Endometrium (tissue), 2 donors: ENCODE results near the gene PLA2G2E.

Experiments used
- FAIRE-seq: peaks from 2 replicates; lab custom pipeline; 2012; peaks lifted over from hg19 to GRCh38; lab: Jason Lieb, UNC
- donor health status: control.
- donor health status: control.

The PLA2G2E gene

GRCh38 chr1:19923137-19923952 lies at the start of gene PLA2G2E:
TSS of gene PLA2G2E (minus strand) at chr1:19923617. CDS start at chr1:19923559, 58 bp downstream.
- no peak for FAIRE-seq

DNA sequence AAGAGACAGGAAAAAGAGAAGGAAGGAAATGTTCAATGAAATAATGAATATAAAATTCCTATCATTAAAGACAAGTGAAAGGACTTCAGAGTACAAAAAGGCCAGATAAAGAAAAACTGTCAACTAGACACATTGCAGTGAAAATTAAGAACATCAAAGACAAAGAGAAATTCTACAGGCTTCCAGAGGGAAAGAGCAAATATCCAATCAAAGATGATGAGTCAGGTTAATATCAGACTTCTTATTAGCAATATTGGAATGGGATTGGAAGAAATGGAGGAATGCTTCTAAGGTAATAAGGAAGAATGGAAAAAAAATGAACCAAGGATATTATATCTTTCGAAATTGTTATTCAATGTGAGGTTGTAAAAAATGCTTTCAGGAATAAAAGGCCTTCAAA lies 48.2 kb upstream of the PLA2G2E start:
- FAIRE-seq, result no peak

DNA sequence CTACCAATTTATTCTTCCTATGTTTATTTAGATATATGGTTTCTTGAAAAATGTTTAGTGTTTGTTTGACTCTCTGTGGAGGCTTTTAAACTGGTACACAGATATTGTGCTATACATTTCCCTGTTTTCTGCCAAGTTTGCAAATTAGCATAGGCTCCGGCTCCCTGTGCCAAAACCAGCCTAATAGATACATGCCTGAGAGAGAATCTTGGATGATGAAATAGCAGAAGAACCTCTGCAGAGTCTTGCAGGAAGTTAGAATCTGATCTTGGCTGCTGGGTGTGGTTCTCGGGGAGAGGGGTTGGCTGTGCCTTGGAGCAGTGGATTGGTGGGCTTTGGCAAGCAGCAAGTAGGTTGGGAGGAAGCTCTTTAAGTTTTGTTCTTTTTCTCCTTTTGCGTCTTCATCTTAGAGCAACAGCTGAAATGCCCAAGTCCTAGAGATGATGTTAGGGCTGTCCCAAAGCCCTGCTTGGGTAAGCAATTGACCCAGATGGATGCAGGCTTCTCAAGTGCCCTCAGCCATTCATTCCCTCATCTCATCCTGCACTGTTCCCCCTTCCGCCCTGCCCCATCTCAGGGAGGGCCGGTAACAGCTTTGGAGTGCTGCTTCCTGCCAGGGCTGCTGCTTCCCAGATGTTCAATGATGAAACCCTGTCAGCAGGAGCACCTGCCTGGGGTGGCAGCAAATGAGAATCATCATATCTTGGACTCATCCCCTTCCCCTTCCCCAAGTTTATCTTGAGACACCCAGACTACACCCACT lies 46.7 kb upstream of the PLA2G2E start:
- no peak for FAIRE-seq

DNA sequence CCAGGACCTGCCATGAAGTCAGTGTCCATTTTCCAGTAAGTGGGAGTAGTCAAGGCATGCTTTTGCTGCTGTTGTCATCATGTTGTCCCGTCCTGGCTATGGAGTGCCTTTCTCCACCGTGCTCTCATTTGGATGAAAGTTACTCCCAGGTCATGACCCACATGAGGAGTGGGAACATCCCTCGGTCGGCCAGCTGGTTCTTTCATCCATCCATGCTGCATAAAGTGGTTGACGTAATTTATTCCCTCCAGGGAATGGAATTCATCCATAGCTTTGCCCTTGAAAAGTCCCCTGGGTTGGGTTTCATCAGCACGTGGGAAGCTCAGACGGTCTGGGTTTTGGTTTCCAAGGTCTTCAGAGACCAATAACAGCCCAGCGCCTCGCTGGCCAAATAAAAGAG lies 44.4 kb upstream of the PLA2G2E start:
- peak; percentile 21 for FAIRE-seq

DNA sequence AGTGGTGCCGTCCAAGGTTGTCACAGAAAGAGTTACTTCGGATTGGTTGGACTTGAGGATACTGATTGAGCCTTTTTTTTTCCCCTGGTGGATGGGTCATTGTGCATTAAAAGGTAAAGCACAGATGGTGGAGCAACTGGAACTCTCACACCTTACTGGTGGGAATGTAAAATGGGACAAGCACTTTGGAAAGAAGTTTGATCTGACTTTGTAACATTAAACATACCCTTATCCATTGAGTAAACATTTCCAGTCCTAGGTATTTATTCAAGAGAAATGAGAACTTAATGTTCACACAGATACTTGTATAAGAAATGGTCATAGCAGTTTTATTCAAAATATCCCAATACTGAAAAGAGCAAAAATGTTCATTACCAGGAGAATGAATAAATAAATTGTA lies 41.1 kb upstream of the PLA2G2E start:
- FAIRE-seq, result no peak

DNA sequence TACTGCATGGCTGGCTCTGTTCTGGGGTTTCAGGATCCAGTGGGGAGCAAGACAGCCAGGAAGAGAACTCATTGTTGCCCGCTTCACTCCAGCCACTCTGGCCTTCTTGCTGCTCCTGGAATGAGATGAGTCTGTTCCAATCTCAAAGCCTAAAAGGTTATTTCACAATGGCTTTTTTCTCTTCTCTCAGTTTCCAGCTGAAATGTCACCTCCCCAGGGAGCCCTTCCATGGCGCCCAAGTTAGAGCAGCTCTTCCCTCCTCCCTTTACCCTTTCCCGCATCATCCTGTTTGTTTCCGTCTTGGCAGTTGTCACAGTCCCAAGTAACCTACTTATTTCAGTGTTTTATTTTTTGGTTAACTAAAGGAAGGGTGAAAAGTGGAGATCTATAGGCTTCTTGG lies 40.2 kb upstream of the PLA2G2E start:
- no peak for FAIRE-seq

- no peak for FAIRE-seq
Observed at GRCh38 chr1:19960591-19960990, 37.2 kb upstream of the PLA2G2E start.

DNA sequence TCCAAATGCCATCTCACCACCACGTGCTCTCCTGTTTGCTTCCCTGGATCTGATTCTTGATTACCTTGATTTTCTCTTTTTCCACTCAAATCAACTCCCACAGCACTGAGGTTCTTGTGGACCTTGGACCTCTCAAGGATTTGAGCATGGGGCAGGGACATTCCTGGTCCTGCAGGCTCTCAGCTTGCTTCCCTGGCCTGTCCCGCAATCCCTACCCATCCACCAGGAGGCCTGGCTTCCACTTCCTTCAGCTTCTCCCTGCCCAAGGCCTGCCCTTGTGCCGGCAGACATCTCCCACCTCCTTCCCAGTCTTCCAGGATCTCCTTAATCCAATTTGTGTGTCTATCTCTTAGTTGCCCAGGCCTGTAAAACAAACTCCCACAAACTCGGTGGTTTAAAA lies 34.4 kb upstream of the PLA2G2E start:
- no peak for FAIRE-seq

- FAIRE-seq, result no peak
Observed at GRCh38 chr1:19955534-19956170, 32.2 kb upstream of the PLA2G2E start.

DNA sequence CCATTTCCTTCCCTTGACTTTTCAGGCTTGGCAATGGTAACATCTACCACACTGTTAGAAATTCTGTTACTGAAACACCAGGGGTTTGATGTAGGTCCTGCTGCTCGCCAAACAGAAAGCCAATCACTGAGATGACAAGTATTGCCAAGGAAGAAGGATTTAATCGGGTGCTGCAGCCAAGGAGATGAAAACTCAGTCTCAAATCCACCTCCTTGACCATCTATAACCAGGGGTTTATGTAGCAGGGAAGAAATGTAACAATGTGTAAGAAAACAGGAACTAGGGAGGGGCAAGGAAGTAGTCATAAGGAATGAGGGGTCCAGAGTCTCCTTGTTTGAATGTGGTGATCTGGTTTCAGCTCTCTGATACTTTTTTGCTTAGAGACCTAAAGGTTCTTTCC lies 30.6 kb upstream of the PLA2G2E start:
- FAIRE-seq, result no peak

GRCh38 chr1:19949016-19949415 lies 25.6 kb upstream of the PLA2G2E start:
- no peak for FAIRE-seq

DNA sequence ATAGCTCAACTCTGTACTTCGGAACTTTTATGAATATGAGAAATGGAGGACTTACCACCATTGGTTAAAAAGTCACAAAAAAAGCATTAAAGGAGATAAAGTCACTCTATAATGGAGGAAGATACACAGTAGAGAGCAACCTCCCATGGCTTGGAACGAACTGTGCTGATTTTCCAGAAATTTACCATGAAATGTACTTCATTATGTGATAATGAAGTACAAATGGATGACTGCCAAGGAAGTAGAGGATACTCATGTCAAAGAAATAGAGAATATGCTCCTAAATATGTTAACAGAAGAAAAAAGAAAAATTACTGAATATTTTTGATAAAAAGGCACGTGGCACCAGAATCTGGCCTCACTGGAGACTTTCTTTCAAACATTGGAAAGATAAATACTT lies 23.6 kb upstream of the PLA2G2E start:
- no peak for FAIRE-seq

- FAIRE-seq, result no peak
Observed at GRCh38 chr1:19946331-19946751, 22.9 kb upstream of the PLA2G2E start.

- FAIRE-seq, result no peak
Observed at GRCh38 chr1:19945914-19946313, 22.5 kb upstream of the PLA2G2E start.

DNA sequence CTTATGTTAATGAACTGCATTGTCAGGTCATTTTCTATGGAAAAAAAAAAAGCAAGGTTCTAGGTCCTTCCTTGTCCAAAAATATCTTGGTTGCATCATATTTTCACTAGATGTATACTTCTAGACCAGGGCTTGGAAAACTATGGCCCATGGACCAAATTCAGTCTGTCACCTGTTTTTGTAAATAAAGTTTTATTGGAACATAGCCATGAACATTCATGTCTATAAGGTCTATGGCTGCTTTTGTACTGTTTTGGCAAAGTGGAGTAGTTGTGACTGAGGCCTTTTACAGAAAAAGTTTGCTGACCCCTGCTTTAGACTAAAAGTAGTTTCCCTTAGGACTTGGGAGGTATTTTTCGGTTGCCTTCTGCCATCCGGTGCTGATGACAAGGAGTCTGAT lies 19.2 kb upstream of the PLA2G2E start:
- FAIRE-seq, result no peak

- no peak for FAIRE-seq
Observed at GRCh38 chr1:19942088-19942487, 18.7 kb upstream of the PLA2G2E start.

DNA sequence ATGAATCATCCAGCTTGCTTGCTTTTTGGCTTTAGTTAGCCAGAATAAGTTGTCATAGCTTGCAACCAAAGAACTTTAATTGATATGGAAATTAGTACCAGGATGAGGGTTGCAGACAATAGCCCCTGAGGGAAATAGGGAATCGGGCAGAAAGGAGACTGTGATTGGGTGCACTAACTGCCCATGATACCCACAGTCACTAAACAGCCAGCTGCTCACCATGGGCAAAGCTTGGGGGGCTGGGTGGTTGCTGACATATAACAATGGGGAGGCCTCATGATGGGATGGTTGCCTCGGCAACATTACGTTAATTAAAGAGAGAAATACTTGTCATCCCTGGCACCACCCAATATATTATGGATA lies 17.8 kb upstream of the PLA2G2E start:
- no peak for FAIRE-seq

DNA sequence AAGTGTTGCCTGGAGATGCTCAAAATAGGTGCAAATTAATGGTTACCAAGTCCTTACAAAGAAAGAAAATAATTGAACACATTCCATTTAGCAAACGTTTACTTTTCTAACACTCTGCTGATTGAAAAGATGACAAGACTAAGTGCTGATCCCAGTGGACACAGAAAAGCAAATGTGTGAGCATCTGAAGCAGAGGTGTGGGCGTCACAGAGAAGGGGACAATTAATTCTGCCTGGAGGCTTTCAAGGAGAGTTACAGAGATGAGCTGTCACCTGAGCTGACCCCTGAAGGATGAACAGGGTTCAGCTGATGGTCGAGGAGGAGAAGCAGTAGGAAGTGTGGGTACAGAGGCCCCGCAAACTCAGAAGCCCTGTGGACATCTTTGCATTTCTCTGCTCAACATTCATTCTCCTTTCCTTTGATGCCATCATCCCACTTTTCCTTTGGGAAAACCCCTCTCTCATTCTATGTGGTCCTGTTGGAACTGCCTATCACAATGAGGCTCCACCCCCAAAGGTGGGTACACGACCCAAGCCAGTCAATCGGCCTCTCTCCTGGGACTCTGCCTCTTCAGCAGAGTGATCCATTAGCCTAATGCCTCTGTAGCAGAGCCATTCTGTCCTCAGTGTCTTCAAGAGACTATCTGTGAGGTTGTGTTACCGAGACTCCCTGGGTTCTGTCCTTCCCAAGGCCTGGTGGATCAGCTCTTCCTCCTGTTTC lies 17.2 kb upstream of the PLA2G2E start:
- FAIRE-seq, result no peak

GRCh38 chr1:19938472-19938871 lies 15.1 kb upstream of the PLA2G2E start:
- no peak for FAIRE-seq

GRCh38 chr1:19936061-19936750 lies 12.8 kb upstream of the PLA2G2E start:
- no peak for FAIRE-seq

DNA sequence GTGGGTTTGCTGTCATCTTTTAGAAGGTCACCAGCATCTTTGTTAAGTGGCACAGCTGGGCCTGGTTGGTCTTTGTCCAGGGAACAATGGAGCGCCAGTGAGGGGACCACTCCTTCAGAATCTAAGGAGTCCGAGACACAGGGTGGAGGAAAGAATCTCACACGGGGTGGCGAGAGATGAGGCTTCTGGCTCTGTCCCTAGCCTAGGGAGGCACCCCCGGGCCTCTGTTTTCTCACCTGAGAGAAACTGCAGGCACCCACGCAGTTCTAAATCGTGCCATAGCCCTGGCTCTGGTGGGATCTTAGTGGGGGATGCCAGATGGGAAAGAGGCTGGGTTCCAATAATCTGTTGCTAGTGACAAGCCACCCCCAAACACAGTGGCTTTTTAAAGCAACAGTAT lies 10.9 kb upstream of the PLA2G2E start:
- no peak for FAIRE-seq

GRCh38 chr1:19932866-19933265 lies 9.4 kb upstream of the PLA2G2E start:
- no peak for FAIRE-seq
